LNCaP clone FGC (cell line): ENCODE results near the gene AOPEP.

ENCODE experiments used
- DNase-seq: peaks from one replicate; pipeline ENCODE4 v3.0.0-alpha.2; 2011; ENCODE audit warnings: low read depth
- H3K4me3 ChIP-seq: 2 replicates; pipeline ENCODE4 v1.5.1; 2011; ENCODE audit warnings: mild to moderate bottlenecking, low read depth, low read length, control low read depth
- CTCF ChIP-seq: IDR thresholded peaks from 2 replicates; pipeline ENCODE4 v1.5.1; 2012; ENCODE audit warnings: mild to moderate bottlenecking; ENCODE audit not compliant: control insufficient read depth, insufficient read depth; ENCODE audit errors: extremely low read depth

AOPEP gene

GRCh38 chr9:94868464-94868863, 142.0 kb downstream of the AOPEP start:
- H3K4me3 ChIP-seq = no peak overlapping the region
- no peak for TF ChIP-seq CTCF
- DNase-seq = no peak

GRCh38 chr9:94869415-94869843, 142.9 kb downstream of the AOPEP start:
- TF ChIP-seq CTCF = no peak
- DNase-seq = no peak
- no peak overlapping the region for H3K4me3 ChIP-seq

GRCh38 chr9:94870465-94870792, 143.9 kb downstream of the AOPEP start:
- TF ChIP-seq CTCF = no peak
- DNase-seq = no peak
- H3K4me3 ChIP-seq = no peak overlapping the region

- no peak for DNase-seq
These were observed 144.5 kb downstream of the AOPEP start for GRCh38 chr9:94870793-94871558.

DNA sequence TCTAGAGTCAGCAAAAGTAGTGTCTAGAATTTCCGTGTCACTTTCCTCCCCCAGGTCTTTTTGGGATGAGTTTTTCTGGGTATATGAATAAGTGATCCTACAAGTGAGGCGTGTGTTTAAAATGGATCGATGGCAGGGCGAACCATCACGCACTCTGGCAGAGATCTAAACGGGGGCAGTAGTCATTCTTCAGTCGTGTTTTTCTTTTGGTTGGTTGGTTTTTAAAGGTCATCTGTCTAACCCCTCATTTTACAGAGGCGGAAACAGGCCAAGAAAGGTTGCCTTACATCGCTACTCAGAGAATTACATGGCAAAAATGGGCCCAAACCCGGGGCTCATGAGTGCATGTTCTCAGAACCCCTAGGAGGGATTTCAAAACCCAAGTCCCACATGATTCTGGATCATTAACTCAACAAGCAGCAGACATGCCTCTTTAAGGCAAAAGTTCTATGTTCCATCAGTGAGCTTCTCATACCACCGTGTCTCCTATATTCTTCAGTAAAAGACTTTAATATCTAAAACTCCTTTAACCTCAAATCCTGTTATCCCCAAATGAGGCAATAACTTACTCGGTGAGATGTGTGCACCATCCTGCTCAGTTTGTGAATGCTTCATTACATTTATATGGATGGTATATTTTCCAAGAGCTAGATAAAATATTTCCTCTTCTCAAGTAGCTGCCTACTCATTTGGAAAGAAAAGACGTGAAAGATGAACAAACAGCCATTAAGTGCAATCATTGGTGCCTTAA, 145.8 kb downstream of the AOPEP start:
- TF ChIP-seq CTCF = no peak
- H3K4me3 ChIP-seq = no peak overlapping the region
- DNase-seq = no peak

More at GRCh38 chr9:94870793-94871558, 144.5 kb downstream of the AOPEP start:
- no peak for TF ChIP-seq CTCF
- no peak overlapping the region for H3K4me3 ChIP-seq

DNA sequence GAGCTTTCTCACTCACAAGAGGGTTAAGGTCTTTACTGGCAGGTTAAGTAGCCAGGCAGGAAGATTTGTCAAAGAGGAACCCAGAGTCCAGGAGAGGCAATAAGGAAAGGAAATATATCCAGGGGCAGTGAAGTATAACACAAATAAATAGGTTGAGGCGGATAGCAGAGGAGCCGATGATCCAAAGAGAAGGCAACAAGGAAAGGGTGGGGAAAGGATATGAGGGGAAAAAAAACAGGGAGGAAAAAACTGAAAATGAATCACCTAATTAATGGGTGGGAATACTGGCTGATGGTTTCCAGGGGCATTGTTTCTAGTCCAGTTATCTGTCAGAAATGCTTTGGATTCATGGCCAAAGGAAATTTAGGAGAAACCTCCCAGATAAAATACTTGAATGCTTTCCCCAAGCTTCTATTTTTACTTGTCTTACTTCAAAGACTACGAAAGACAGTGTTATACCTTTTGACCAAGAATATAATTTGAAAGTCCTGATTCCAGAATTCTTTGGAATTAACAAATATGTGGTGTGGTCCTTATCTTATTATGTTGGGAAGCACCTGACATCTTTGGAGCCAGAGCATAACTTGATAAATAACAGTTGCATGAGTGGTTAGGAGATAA, 146.5 kb downstream of the AOPEP start:
- no peak for TF ChIP-seq CTCF
- DNase-seq = no peak
- H3K4me3 ChIP-seq = no peak overlapping the region
